ENCODE data around the gene DACH1.

DACH1 gene

DNA sequence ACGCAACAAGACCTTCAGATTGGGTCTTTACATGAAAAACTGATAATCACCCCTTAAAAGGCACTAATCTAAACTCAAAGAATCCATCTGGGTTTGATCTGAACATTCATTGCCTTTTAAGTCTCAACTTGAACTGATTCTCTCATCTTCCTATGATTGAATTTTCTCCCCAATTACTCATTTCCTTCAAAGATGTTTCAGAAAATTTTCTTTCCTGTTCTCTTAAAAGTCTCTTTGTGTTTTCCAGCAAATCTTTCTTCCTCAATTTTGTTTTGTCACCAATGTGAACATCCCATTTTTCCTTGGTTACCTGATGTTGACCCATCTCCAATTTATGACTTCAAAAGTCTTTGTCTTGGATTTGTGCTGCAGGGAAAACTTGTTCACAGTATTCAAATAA, 234.3 kb downstream of the DACH1 start:
- in situ Hi-C loops (cut with HindIII; ENCODE audit: low sequenced_read_pairs), result no loop called here

DNA sequence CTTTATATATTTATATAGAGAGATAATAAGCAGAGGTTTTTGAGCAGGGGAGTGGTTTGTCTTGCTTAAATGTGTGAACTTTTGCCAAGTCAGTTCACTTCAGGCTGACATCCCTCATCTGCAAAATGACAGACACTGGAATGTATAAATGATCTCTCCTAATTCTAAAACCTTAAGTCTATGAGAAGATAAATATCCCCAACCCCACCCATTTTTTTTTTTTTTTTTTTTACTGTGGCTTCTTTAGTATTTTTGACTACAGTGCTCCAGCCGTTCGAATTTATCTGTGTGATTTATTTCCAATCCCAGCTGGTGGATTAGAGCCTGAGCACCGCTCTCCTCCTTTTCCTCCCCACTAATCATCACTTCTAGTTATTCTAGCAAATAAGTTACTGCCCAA, 234.8 kb downstream of the DACH1 start:
- in situ Hi-C loops (cut with HindIII; ENCODE audit: low sequenced_read_pairs), result no loop called here

DNA sequence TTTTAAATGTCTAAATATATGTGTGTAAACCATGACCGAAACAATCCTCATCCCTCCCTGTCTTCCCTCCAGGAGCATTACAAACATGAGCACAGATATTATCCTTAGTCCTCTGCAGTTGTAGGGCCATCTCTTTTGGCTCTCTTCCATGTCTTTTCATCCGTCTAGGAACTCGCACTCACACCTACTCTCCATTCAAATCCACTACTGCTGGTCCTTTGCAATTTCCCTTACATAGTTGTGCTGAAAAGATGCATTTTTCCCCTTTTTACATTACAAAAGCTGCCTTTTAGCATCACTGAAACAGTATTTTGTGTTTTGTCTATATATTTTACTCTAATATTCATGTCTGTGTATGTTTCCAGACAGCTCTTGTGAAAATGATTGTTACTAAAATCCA, 237.8 kb downstream of the DACH1 start:
- in situ Hi-C loops (cut with HindIII; ENCODE audit: low sequenced_read_pairs), result no loop called here

DNA sequence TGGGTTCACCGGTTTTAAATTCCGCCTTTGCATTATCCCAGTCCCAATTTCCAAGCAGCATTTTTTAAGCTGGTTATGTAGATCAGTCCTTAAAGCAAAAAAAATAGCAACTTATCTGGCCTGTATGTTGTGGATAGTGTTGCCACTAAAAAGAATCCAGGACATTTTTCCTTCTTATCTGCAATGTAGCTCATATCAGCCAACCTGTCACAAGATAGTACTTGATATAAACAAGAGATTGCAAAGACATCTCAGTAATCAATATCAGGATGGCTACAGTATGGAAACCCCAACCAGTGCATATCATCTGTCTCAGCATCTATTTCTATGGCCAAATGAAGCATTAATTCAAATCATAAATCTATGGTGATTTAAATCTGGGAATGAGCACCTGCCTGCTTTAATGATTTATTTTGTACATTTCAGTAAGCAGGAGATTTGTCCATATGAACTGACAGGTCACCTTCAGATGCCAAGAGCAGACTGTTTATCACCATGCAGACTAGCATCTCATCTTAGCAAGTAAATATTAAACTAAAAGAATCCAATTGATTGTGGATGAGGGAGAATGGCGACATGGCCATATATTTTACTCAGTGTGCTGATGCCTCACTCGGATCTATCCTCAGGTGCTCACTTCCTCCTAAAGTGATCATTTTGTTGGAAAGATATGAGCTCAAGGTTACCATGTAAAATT, 240.4 kb downstream of the DACH1 start:
- in situ Hi-C loops (cut with HindIII; ENCODE audit: low sequenced_read_pairs), result no loop called here

DNA sequence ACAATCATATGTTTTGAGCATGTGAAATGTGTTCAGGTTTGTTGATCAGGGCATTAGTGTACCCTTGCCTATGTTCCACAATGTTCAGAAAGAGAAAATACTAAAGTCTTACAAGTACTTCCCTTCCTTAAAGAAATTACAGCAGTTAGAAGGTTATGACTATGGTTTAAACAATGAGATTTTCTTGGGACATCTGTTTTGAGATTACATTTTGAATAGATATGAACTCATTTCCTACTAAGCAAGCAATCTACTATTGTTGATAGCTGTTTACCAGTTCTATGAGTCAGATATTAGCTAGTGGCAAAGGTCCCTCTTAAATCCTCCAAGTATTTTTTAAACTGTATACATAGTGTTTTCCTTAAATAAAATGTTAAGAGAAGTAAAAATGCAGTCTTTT, 241.3 kb downstream of the DACH1 start:
- in situ Hi-C loops (cut with HindIII; ENCODE audit: low sequenced_read_pairs), result no loop called here

DNA sequence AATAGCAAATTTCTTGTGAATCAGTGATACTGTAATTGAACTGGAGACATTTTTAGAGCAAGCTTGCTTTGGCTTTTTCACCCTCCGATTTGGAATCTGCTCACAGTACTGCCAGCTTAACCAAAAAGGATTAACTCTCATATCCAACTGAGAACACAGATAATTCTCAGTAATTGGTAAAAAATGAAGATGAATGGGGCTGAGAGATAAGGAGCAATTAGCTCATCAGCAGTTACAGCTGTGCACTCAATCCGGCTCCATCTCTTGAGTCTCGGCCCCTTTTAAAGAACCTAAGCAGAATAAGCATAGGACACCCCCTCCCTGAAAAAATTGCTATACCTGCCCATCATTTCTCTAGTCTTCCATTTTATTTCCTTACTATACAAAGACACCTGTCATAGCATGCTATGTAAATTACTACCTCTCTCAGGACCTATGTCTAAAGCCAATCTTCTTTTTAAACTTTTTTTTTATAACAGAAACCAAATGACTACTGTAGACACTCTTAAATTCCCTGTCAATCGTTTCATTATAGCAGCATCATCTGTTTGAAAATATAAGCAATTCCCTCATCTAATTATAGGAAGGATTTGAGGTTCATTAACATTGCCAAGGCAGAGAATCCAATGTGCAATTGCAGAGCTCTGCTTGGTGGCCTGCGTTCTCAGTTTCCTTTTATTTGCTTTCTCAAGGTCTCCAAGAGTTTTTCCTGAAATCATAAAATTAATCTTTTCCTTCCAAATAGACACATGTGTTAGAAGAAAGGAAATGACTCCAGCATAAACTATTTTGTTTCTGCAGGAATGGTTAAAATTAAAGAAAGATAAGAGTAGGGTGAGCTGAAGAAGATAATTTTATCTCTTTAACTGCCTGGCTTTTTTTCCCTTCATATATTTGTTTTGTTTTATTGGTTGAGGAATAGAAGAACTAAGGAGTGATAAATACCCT, 242.1 kb downstream of the DACH1 start:
- in situ Hi-C loops (cut with HindIII; ENCODE audit: low sequenced_read_pairs), result no loop called here

DNA sequence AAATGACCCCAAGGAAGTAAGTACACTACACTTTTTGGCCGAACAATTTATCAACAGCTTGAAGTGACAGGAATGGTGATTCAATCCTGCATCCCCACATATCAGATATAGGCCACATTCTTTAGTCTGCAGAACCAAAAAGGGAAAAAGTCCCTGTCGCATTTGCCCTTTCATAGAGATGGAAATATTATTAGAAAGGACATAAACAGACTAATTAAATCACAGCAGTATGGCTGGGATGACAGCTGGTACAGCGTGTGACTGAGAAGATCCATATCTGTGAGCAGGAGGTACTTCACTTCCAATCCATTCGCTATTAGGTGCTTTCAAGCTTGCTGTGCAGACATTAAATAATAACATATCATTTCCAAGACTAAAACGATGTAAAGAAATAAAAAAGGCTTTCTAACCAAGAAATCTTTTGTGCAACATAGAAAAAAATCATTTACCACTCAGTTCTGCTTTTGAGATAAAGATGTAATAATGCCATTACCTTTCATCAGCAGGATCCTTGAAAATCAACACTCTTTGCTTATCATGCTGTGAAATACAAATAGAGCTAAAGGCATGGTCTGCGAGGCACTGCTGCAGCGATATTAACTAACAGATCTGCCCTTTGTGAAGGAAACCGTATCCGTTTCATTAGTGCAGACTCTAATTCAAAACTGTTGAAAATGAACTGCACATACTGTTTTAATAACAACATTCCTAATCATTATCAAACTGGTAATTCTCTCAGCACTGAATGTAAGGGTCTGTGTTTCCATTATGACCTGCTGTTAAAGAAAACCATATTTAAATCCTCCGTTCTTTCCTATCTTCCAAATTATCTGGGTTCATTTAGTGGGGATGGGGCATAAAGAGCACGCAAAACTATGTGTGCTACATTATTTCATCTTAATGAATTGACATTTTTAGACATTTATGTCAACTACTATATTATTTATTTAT, 245.6 kb downstream of the DACH1 start:
- in situ Hi-C loops (cut with HindIII; ENCODE audit: low sequenced_read_pairs), result no loop called here

DNA sequence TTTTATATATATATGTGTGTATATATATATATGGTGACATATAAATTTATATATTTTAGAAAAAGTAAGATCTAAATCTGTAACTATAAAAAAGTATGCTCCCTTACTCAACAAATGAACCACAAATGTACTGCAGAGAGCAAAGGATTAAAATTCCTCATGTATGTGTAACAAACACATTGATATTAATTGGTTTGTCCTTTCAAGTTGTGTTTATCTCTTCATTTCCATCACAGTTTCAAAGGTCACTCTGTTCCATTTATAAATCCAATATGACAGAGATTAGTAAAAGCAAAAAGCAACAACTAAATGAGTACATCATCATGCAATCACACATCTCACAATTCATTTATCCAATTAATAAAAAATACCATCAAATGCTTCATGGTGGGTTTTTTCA, 247.9 kb downstream of the DACH1 start:
- in situ Hi-C loops (cut with HindIII; ENCODE audit: low sequenced_read_pairs), result no loop called here

DNA sequence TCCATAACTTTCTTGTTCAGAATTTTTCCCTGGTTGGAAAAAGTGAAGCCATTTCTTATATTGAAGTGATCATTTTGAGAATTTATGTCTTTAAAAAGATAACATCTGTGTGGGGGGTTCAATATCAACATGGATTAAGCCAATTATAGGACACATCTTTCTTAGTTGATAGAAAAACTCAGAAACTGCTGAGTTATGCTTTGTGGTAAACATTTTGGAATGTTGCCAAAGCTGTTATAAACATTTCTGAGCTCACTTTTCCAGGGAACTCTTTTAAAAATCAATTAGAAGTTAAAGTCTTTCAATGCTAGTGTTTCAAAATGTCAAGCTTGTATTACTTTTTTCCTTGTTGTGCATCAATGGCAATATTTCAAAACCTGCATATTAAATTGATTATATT, 248.8 kb downstream of the DACH1 start:
- in situ Hi-C loops (cut with HindIII; ENCODE audit: low sequenced_read_pairs), result no loop called here

DNA sequence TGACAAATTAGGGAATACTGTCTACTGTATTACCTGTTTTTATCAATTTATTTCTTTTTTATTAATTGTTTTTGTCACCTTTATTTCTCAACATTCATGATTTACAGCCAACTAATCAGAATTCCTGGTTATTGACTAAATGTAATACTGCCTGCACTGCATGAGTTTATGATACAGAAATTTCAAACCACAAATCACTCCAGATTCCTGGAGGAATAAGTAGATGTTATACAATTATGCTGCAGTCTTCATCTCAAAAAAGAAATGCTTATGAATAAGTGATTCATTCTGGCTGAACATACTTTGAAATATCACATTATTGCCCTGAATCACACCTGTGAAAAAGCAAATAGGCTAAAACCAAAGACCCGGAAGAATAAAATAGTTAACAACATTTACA, 249.7 kb downstream of the DACH1 start:
- in situ Hi-C loops (cut with HindIII; ENCODE audit: low sequenced_read_pairs), result no loop called here

DNA sequence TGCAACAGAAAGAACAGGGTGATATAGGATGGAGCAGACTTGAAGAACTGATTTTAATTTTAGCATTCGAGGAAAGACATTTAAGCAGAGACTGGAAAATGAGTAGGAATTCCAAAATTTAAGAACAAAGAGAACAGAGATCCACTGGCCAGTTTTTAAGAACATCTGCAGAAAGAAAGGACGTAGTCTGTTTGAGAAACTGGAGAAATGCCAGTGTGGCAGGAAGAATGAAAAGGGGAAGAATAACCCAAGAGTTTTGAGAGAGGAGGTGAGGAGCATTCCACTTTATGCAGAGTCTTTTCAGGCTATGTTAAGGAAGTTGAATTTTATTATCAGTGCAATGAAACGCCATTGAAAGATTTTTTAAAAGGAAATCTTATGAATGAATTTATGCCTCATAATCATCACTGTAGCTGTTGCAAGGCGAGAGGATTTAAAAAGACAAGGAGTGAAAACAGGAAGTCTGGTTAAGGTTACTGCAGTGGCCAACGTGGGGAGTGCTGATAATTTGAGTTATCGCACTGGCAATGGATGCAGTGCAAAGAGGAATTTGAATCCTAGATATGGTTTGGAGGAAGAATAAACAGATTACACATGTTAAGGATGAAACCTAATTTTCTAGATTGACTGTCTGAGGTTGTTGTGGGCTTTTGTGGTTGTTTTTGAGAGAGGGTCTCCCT, 253.8 kb downstream of the DACH1 start:
- in situ Hi-C loops (cut with HindIII; ENCODE audit: low sequenced_read_pairs), result no loop called here

DNA sequence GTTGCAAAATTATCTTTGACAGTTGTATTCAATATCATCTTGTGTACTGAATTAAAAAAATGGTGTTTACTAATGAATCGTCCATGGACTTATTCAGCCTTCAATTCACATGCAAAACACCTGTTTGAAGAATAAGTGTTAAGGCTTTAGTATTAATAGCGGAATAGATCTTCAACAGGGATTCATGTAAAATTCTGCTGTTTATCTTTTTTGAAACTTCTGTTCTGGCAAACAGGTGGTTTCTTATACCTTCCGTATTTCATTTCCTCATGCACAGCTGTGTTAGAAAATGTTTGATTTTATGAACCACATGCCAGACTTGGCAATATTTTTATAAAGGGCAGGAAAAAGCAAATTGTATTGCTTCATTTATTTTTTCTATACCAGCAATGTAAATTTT, 255.7 kb downstream of the DACH1 start:
- in situ Hi-C loops (cut with HindIII; ENCODE audit: low sequenced_read_pairs), result no loop called here

DNA sequence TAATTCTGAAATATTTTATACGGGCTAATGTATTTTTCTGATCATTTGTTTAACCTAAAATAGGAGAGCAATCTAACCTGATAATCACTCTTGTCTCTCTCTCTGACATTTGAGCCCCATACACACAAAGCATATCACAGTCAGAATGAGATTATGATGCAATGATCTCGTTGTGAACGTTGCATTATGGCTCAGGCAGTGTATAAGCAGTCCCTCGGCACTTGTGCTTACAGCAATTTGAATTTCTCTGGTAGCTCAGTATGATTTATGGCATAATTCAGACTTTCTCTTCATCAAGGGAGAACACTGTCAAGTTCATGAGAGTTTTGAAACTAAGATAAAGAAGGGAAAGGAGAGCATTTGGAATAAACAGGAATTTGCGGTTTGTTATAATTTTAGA, 256.1 kb downstream of the DACH1 start:
- in situ Hi-C loops (cut with HindIII; ENCODE audit: low sequenced_read_pairs), result no loop called here

DNA sequence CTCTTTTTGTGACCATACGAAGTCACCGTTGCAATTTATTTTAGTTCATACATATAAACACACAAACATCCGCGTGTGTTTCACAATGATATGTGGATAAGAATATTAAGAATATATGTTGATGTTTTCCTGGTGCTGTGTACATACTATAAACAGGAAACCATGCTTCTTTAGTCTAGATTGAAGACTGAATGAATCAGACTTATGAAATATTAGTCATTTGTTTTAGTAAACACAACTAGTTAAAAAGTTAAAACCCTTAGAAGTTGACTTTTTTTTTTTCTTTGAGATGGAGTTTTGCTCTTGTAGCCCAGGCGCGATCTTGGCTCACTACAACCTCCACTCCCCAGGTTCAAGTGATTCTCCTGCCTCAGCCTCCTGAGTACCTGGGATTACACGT, 257.7 kb downstream of the DACH1 start:
- in situ Hi-C loops (cut with HindIII; ENCODE audit: low sequenced_read_pairs), result no loop called here

DNA sequence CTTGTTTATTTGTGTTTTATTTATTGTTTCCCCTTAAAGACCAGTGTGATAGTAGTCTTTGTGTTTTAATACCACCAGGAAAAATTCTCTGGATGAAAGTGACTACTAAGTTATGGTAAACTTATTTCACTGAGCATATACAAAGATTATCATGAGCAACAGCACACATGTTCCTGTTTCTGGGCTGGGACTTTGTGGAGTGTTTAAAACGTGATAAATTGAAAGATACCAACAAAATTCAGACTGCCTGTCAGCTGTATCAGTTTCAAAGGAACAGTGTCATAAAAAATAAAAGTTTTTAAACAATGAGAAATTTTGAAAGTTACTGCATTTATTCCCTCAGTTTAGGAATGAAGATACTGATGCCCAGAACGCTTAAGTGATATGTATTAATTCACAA, 259.4 kb downstream of the DACH1 start:
- in situ Hi-C loops (cut with HindIII; ENCODE audit: low sequenced_read_pairs), result no loop called here

DNA sequence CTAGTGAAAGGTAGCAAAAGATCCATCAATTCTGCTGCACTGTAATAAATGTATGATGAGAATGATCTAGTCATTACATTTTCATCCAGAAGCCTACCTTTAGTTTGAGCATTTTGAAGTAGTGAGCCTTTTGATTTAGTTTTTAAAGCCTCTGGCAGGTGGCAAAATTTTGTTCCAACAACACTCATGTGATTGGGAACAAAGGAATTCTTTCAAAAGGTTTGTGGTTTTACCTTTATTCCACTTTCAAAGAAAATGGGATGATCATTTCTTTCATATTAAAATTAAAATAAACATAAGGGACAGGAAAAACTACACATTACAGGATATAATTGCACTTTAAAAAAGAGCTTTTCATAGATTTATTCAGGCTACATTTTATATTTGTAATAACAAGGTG, 260.2 kb downstream of the DACH1 start:
- in situ Hi-C loops (cut with HindIII; ENCODE audit: low sequenced_read_pairs), result no loop called here

DNA sequence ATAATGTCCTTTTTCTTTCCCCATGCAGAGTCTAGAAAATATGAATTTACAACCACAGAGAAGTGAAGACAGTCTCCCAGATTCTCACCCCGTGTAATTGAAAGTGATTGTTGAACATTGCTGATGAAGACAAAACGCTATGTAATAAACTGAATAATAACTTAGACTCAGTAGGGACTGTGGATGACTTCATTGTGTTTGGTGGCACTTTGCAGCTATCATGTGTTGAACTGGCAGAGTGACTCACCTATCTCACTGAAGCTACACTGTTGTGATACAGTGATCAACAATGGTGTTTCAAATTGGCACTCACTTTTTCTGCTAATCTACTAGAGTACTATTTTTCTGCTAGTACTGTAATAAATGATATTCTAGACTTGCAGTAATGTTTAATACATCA, 261.3 kb downstream of the DACH1 start:
- in situ Hi-C loops (cut with HindIII; ENCODE audit: low sequenced_read_pairs), result no loop called here

DNA sequence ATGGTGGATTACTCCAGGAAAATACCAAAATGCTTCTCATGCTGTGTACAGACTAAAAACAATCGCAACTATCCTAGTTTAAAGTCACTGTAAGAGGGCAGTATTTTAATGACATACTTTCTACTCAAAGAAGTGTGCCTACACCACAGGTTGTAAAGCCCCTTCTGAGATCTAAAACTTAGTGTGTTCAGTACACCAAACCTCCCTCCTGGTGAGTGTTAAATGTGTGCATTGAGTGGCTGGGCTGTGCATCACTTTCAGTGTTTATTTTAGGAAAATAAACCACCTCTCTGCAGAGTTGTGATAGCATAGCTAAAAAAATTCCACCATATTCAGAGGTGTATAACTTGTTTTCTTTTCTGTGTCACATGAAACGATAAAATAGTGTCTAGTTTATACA, 263.7 kb downstream of the DACH1 start:
- in situ Hi-C loops (cut with HindIII; ENCODE audit: low sequenced_read_pairs), result no loop called here

DNA sequence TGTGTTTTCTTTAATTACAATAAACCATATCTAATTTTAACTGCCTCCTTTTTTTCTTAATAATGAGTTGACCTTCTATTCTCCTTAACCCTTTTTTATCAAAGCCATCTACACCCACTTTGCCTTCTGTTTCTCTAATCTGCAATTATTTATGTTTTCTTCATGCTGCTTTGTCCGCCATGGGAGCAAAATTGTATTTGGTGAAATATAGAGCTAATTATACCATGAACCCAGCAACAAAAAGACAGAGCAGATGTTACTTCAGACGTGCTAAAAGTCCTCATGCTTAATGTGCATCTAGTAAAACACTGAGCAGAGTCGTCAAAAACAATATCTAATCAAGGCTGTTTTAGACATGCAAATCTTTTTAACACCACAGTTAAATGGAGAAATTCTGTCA, 264.7 kb downstream of the DACH1 start:
- in situ Hi-C loops (cut with HindIII; ENCODE audit: low sequenced_read_pairs), result no loop called here

DNA sequence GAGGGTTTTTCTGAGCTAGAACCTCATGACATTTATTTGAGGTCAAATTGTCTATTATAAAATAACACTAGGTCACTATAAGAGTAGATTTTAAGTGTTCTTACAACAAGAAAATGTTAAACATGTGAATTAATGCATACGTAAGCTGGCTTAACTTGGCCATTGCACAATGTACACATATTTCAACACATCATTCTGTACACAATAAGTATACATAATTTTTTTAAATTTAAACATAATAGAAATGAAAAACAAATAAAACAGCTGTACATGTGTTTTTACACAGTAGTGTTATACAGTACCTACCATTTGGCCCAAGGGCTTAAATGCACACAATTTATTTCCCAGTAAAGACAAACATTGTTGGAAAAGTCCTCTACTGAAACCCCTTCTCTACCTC, 269.9 kb downstream of the DACH1 start:
- in situ Hi-C loops (cut with HindIII; ENCODE audit: low sequenced_read_pairs), result no loop called here

DNA sequence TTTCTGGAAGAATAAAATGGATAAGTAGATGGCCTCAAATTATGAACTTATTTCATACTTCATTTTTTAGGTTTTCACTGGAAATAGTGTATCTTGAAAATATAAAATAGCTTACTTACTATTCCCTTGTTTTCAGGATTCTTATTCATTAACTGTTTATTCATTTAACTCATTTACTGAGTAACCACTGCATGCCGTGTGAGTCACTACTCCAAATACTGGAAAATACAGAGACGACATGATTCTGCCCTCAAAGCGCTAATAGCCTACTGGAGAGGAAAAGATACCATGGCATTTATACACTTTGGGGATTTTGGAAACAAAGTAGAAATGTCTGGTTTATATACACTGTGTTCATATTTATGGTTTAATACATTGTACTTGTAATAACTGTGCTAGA, 270.9 kb downstream of the DACH1 start:
- in situ Hi-C loops (cut with HindIII; ENCODE audit: low sequenced_read_pairs), result no loop called here

Data from endothelial cell of hepatic sinusoid (primary cell).